K562 (cell line): ENCODE results near the gene SLC25A42. TPM values are rescaled to one million over a fixed set of nuclear protein-coding genes. Genes with fewer than 3 reads are reported as not detected.

Source experiments
- ARHGAP35 ChIP-seq: fragments of 450-650 bp; IDR thresholded peaks from 2 replicates; pipeline ENCODE4 v1.6.1; 2018; ENCODE audit not compliant: partially characterized antibody
- CCNT2 ChIP-seq: IDR thresholded peaks from 2 replicates; pipeline ENCODE4 v1.6.1; 2011; ENCODE audit warnings: borderline replicate concordance, low read depth, mild to moderate bottlenecking, moderate library complexity, mixed read lengths, low read length; ENCODE audit not compliant: insufficient read length; ENCODE audit errors: extremely low read depth
- CTBP1 ChIP-seq: fragments of 450-650 bp; IDR thresholded peaks from 2 replicates; pipeline ENCODE4 v1.6.1; 2016; ENCODE audit warnings: borderline replicate concordance
- E2F8 ChIP-seq: fragments of 450-650 bp; IDR thresholded peaks from 2 replicates; pipeline ENCODE4 v1.7.1; 2018; ENCODE audit warnings: mild to moderate bottlenecking, low read depth; ENCODE audit not compliant: partially characterized antibody
- IRF9 ChIP-seq: fragments of 450-650 bp; IDR thresholded peaks from 2 replicates; pipeline ENCODE4 v1.6.1; 2016; ENCODE audit warnings: missing biosample characterization, missing genetic modification characterization
- PCBP1 ChIP-seq: fragments of 200-400 bp; formaldehyde crosslinking; IDR thresholded peaks from 2 replicates; pipeline ENCODE4 v1.6.1; 2018; ENCODE audit warnings: mild to moderate bottlenecking, low read depth, low read length; ENCODE audit not compliant: poor library complexity, severe bottlenecking
- POLR2B ChIP-seq: fragments of 450-650 bp; IDR thresholded peaks from 2 replicates; pipeline ENCODE4 v1.6.1; 2018; ENCODE audit warnings: low read depth; ENCODE audit not compliant: partially characterized antibody
- RFX7 ChIP-seq: fragments of 250-450 bp; sonication (Bioruptor Pico); IDR thresholded peaks from 2 replicates; pipeline ENCODE4 v1.5.1; 2021; ENCODE audit warnings: mild to moderate bottlenecking
- SNAPC5 ChIP-seq: fragments of 250-450 bp; sonication (Bioruptor Pico); IDR thresholded peaks from 2 replicates; pipeline ENCODE4 v1.8.0; 2021; ENCODE audit warnings: moderate library complexity, mild to moderate bottlenecking, inconsistent platforms
- SREBF1 ChIP-seq: fragments of 150-350 bp; IDR thresholded peaks from 2 replicates; pipeline ENCODE4 v1.6.1; 2014; ENCODE audit warnings: antibody characterized with exemption, low read depth, low read length, borderline replicate concordance
- TRIM24 ChIP-seq, 2 experiments: fragments of 450-650 bp; IDR thresholded peaks; 2 replicates each; pipeline ENCODE4 v1.6.1; 2016
- ZBTB9 ChIP-seq: fragments of 450-650 bp; formaldehyde crosslinking; IDR thresholded peaks from 2 replicates; pipeline ENCODE4 v1.4.0; 2020; ENCODE audit warnings: mild to moderate bottlenecking, moderate library complexity
- ZNF253 ChIP-seq: fragments of 250-450 bp; sonication (Bioruptor Pico); conservative IDR thresholded peaks from 2 replicates; pipeline ENCODE4 v1.6.1; 2021; ENCODE audit warnings: mild to moderate bottlenecking
- polyA plus RNA-seq, 8 experiments: library from polyadenylated mRNA; depleted of rRNA in 4 of 8; stranded (reverse) in 5 of 8; unstranded in 3 of 8; fragments of >200 nt; fragmentation: Nextera tagmentation in 2 of 8; fragmentation: Illumina TruSeq in 1 of 8; extraction: Ambion mirVana in 2 of 8; extraction: Trizol in 1 of 8; gene quantifications; 2 replicates each; pipeline versions ENCODE4 v1.2.1 to v1.2.3, GENCODE V29; 2011 to 2014; ENCODE audit warnings: inconsistent platforms in 1 of 8, missing spikeins in 1 of 8
- total RNA-seq, 7 experiments: library from RNA; depleted of rRNA in 6 of 7; stranded (reverse); fragments of >200 nt in 6 of 7; fragmentation: Illumina TruSeq in 2 of 7; extraction: Trizol in 2 of 7; gene quantifications; 2 replicates each; pipeline versions ENCODE4 v1.2.1 to v1.2.3, GENCODE V29; 2011 to 2021; ENCODE audit warnings: low replicate concordance in 1 of 7
- TF ChIP-seq, protein P1 (sequence below): sonication (generic); formaldehyde crosslinking; IDR thresholded peaks from 2 replicates; pipeline ENCODE4 v1.8.1; 2022; ENCODE audit warnings: missing genetic modification reagents
- TF ChIP-seq, protein P2 (sequence below): sonication (generic); formaldehyde crosslinking; IDR thresholded peaks from 2 replicates; pipeline ENCODE4 v1.8.0; 2022; ENCODE audit warnings: mild to moderate bottlenecking, low read depth, missing genetic modification reagents
- TF ChIP-seq, protein P3 (sequence below): IDR thresholded peaks from 3 replicates; pipeline ENCODE4 v1.6.1; 2011; ENCODE audit warnings: borderline replicate concordance, mild to moderate bottlenecking, moderate library complexity; ENCODE audit not compliant: insufficient read length; ENCODE audit errors: extremely low read depth

SLC25A42 gene
- total and polyA plus RNA-seq, 9 of the 15 experiments (the other 6 are each of a cell fraction or from before 2014, with no cell fraction given): 0.59 to 32.2 (median 14.1) TPM

DNA sequence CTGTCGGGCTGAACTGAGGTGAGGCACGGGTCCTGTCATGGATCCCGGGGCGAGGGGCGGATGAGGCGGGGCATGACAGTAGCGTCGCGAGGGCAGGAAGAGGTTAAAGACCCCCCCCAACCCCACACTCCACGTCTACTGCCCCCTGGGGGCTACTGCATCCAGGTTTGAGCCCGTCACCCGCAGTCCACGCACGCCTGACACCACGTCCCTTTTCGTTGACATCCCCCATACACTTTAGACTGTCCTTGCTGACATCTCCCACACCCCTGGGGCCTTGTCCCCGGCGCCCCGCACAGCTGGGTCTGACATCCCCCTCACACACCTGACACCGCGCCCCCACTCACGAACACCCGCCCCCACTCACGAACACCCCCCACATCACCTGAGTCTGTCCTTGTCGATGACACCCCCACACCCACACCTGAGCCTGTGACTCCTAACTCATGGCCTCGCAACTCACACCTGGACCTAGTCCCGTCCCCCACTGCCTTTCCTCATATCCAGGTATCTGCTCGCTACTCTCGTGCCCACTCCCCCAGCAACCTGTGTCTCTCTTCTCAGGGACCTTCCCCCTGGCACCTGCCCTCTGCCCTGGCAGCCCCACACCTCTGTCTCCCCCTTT lies 416 bp downstream of the SLC25A42 start (continued):
- no peak for TF ChIP-seq IRF9
- TF ChIP-seq, protein P1, sequence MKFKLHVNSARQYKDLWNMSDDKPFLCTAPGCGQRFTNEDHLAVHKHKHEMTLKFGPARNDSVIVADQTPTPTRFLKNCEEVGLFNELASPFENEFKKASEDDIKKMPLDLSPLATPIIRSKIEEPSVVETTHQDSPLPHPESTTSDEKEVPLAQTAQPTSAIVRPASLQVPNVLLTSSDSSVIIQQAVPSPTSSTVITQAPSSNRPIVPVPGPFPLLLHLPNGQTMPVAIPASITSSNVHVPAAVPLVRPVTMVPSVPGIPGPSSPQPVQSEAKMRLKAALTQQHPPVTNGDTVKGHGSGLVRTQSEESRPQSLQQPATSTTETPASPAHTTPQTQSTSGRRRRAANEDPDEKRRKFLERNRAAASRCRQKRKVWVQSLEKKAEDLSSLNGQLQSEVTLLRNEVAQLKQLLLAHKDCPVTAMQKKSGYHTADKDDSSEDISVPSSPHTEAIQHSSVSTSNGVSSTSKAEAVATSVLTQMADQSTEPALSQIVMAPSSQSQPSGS (CRISPR knock-in tag): no peak
- TF ChIP-seq CCNT2: peak; percentile 37
- TF ChIP-seq SNAPC5 (CRISPR knock-in tag): no peak
- TF ChIP-seq CTBP1: no peak
- no peak for TF ChIP-seq TRIM24 (IDR thresholded peaks at IDR 0.05)
- TF ChIP-seq, protein P2, sequence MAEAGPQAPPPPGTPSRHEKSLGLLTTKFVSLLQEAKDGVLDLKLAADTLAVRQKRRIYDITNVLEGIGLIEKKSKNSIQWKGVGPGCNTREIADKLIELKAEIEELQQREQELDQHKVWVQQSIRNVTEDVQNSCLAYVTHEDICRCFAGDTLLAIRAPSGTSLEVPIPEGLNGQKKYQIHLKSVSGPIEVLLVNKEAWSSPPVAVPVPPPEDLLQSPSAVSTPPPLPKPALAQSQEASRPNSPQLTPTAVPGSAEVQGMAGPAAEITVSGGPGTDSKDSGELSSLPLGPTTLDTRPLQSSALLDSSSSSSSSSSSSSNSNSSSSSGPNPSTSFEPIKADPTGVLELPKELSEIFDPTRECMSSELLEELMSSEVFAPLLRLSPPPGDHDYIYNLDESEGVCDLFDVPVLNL (CRISPR knock-in tag): no peak
- no peak for TF ChIP-seq PCBP1
- no peak for TF ChIP-seq RFX7 (CRISPR knock-in tag)
- TF ChIP-seq ZNF253 (CRISPR knock-in tag): no peak
- no peak for TF ChIP-seq ZBTB9 (CRISPR knock-in tag)
- no peak for TF ChIP-seq SREBF1
- TF ChIP-seq, protein P3, sequence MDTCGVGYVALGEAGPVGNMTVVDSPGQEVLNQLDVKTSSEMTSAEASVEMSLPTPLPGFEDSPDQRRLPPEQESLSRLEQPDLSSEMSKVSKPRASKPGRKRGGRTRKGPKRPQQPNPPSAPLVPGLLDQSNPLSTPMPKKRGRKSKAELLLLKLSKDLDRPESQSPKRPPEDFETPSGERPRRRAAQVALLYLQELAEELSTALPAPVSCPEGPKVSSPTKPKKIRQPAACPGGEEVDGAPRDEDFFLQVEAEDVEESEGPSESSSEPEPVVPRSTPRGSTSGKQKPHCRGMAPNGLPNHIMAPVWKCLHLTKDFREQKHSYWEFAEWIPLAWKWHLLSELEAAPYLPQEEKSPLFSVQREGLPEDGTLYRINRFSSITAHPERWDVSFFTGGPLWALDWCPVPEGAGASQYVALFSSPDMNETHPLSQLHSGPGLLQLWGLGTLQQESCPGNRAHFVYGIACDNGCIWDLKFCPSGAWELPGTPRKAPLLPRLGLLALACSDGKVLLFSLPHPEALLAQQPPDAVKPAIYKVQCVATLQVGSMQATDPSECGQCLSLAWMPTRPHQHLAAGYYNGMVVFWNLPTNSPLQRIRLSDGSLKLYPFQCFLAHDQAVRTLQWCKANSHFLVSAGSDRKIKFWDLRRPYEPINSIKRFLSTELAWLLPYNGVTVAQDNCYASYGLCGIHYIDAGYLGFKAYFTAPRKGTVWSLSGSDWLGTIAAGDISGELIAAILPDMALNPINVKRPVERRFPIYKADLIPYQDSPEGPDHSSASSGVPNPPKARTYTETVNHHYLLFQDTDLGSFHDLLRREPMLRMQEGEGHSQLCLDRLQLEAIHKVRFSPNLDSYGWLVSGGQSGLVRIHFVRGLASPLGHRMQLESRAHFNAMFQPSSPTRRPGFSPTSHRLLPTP: no peak
- TF ChIP-seq POLR2B: no peak
- TF ChIP-seq E2F8: no peak
- no peak for TF ChIP-seq ARHGAP35
